Stimulated activated CD8-positive, alpha-beta memory T cell treated with anti-CD3 and anti-CD28 coated beads, Interleukin-12 subunit alpha, Interleukin-12 subunit beta, amount 100 ng/mL, for 1 hour (primary cell): ENCODE data around the gene TMEM255B.

Experiments
- DNase-seq: peaks from one replicate; pipeline ENCODE4 v3.0.0-alpha.2; 2020; ENCODE audit warnings: low read depth

The TMEM255B gene

GRCh38 chr13:113862191-113862930 lies 103.3 kb downstream of the TMEM255B start:
- DNase-seq: no peak

GRCh38 chr13:113862931-113863523 lies 104.0 kb downstream of the TMEM255B start:
- no peak for DNase-seq

- DNase-seq: no peak
Measured at GRCh38 chr13:113863524-113864272, 104.7 kb downstream of the TMEM255B start, which contains the start of gene GAS6. TSS of gene GAS6 (minus strand) at chr13:113864076. CDS start at chr13:113863920, 156 bp downstream.

DNA sequence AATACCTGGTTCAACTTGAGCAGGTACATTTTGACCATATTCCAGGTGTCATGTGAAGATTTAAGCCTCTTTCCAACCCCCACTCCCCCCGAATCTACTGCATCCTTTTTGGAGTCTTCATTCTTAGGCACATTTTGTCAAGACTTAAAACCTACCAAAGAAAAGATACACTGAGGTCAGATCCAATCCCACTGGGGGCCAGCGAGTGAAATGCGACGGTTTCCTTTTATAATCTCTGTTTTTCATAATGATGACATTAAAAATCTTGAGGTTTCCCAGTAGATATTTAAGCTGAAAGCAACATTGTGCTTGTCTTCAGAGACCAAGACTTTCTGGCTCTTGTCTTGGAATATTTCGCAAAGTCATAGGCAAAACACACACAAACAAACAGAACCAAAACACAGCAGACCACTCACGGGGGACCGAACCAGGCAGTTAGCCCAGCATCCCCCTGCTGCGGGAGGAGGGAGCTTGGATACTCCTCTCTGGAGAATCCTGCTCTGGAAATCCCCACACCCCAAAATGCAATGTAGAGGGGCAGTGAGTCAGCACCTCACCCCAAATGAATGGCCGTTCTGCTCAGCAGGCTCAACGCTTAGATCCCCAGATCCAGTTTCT lies 105.4 kb downstream of the TMEM255B start:
- no peak for DNase-seq

- DNase-seq: no peak
Measured at GRCh38 chr13:113865427-113865826, 106.4 kb downstream of the TMEM255B start.
